GM19438 (cell line): ENCODE measurements around the gene ACSM5.
"Not testable (repeated sequence)": the region's sequence is repeated elsewhere in the genome, so short reads cannot be mapped to it uniquely, and the experiment has no call there.

Experiments used
- ATAC-seq: cut with Tn5 transposase; IDR thresholded peaks from one replicate; pipeline ENCODE4 v1.9.1; 2021; ENCODE audit warnings: low read depth; ENCODE audit not compliant: unreplicated experiment

The ACSM5 gene

DNA sequence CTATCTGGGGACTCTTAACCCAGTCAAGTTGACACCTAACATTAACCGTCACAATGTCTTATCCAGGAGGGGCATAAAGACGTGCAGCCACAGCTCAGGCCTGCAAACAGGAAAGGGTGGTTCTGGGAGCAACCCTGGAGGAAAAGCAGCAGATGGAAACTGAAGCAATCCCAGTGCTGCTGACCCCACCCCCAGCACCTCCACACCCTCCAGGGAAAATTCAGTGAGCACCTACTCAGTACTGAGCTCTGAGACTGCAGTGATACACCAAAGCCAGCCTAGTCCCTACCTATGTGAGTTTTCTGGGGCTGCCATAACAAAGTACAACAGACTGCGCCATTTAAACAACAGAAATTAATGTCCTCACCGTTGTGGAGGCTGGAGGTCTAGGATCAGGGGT lies 32.5 kb downstream of the ACSM5 start:
- ATAC-seq = not testable (repeated sequence)

DNA sequence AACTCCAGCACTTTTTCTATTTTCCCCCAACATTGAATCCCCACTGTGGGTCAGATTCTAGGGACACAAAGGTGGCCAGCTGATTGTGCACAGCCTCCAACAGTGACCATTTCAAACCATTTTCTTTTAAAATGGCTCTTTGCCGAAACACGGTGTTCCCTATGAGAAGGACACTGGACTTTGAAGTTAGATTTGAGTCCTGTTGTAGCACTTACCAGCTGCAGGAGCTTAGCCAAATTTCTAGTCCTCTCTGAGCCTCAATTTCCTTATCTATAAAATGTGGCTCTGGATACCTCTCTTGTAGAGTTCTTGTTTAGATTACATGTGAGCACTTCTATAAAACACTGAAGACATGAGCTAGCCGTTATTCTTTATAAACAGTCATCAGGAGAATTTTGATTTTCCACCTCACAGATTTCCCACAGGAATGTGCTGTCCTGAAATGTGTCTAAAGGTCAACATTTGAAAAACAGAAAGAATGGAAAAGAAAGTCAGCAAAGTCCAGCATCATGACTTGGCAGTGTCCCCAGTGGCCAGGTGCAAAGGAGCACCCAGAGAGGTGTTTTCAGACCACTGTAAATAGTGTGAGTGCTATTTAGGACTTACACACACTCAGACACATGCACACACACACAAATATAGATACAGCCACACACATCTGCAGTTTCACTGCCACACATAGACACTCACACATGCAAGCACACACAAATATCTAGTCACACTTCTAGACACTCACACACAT lies 37.5 kb downstream of the ACSM5 start:
- not testable (repeated sequence) for ATAC-seq

GRCh38 chr16:20451364-20451763 lies 42.0 kb downstream of the ACSM5 start, which contains the start of gene ACSM2A:
ACSM2A (plus strand) TSS chr16:20451521; CDS start chr16:20460115, 8,594 bp downstream.
- not testable (repeated sequence) for ATAC-seq

DNA sequence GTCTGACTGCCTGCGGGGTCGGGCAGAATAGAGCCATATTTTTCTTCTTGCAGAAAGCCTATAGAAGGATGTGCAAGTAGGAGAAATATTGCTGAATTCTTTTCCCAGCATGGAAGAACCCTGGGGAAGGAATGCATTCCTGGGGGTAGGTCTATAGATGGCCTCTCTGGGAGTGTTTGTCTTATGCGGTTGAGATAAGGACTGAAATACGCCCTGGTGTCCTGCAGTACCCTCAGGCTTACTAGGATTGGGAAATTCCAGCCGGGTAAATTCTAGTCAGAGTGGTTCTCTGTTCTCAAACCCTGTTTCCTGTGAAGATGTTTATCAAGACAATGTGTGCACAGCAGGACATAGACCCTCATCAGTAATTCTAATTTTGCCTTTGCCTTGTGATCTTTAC lies 44.3 kb downstream of the ACSM5 start:
- ATAC-seq = not testable (repeated sequence)

- not testable (repeated sequence) for ATAC-seq
These were observed 49.9 kb downstream of the ACSM5 start for GRCh38 chr16:20459227-20459626.

- ATAC-seq = not testable (repeated sequence)
These were observed 51.0 kb downstream of the ACSM5 start for GRCh38 chr16:20460313-20460712.

GRCh38 chr16:20468954-20469353 lies 59.6 kb downstream of the ACSM5 start:
- ATAC-seq = not testable (repeated sequence)

- ATAC-seq = not testable (repeated sequence)
These were observed 60.6 kb downstream of the ACSM5 start for GRCh38 chr16:20469930-20470329.

- ATAC-seq = not testable (repeated sequence)
These were observed 61.4 kb downstream of the ACSM5 start for GRCh38 chr16:20470732-20471131.

DNA sequence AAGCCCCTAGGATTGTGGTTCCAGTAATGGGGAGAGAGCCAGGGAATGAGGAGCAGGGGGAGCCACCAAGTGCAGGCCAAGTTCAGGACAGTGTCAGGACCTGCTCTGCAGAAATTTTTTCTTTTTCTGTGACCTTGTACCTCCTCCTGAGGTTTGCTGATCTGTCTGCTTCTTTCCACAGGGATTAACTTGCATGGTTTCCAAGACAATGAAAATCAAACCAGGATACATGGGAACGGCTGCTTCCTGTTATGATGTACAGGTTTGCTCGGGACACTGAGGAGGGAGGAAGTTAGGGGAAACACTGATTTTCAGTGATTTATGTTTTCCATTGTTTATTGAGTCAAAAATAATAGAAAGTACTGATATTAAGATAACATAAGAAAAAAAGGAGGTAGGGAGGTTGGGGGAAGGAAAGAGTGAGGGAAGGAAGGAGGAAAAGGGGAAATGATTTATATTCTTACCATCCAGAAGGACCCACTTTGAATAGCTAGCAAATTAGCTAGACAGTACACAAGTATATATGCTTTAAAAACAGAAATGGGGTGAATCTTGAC lies 67.9 kb downstream of the ACSM5 start:
- not testable (repeated sequence) for ATAC-seq

- not testable (repeated sequence) for ATAC-seq
These were observed 74.7 kb downstream of the ACSM5 start for GRCh38 chr16:20483989-20484388.

- ATAC-seq = no peak
These were observed 75.4 kb downstream of the ACSM5 start for GRCh38 chr16:20484726-20485125.

GRCh38 chr16:20485408-20485807 lies 76.1 kb downstream of the ACSM5 start:
- ATAC-seq = no peak
